Coronary artery (tissue), 2 donors: ENCODE measurements around the gene PDZK1.
A peak's percentile ranks its signal among the peaks of the same experiment; 100 is the strongest.
"Not testable (repeated sequence)": the region's sequence is repeated elsewhere in the genome, so short reads cannot be mapped to it uniquely, and the experiment has no call there.

ENCODE experiments used
- DNase-seq: peaks from one replicate; pipeline ENCODE4 v3.0.0-alpha.2; 2017; ENCODE audit warnings: low spot score
- H3K27ac ChIP-seq, 2 donors: fragments of 200-600 bp; sonication (generic); one replicate each; pipeline ENCODE4 v1.5.1; 2016 to 2019
- H3K4me3 ChIP-seq: fragments of 200-600 bp; sonication (generic); 2 replicates; pipeline ENCODE4 v1.5.1; 2016; ENCODE audit warnings: mild to moderate bottlenecking, moderate library complexity
- TF ChIP-seq, protein P1 (sequence below): fragments of 200-600 bp; sonication (generic); IDR thresholded peaks from one replicate; pipeline ENCODE4 v1.5.1; 2019; ENCODE audit warnings: antibody characterized with exemption

The PDZK1 gene

GRCh38 chr1:145730900-145731299, 23.7 kb upstream of the PDZK1 start:
- H3K27ac ChIP-seq, result no peak overlapping the region
- no peak overlapping the region for H3K4me3 ChIP-seq
- no peak for DNase-seq
- TF ChIP-seq, protein P1, sequence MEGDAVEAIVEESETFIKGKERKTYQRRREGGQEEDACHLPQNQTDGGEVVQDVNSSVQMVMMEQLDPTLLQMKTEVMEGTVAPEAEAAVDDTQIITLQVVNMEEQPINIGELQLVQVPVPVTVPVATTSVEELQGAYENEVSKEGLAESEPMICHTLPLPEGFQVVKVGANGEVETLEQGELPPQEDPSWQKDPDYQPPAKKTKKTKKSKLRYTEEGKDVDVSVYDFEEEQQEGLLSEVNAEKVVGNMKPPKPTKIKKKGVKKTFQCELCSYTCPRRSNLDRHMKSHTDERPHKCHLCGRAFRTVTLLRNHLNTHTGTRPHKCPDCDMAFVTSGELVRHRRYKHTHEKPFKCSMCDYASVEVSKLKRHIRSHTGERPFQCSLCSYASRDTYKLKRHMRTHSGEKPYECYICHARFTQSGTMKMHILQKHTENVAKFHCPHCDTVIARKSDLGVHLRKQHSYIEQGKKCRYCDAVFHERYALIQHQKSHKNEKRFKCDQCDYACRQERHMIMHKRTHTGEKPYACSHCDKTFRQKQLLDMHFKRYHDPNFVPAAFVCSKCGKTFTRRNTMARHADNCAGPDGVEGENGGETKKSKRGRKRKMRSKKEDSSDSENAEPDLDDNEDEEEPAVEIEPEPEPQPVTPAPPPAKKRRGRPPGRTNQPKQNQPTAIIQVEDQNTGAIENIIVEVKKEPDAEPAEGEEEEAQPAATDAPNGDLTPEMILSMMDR, result no peak

GRCh38 chr1:145730467-145730866, 23.3 kb upstream of the PDZK1 start:
- TF ChIP-seq, protein P1, result no peak

GRCh38 chr1:145729666-145730436, 22.7 kb upstream of the PDZK1 start:
- Histone ChIP-seq H3K27ac (no peak overlapping the region), H3K4me3 (no peak overlapping the region)
- TF ChIP-seq, protein P1, result no peak
- no peak for DNase-seq

More at GRCh38 chr1:145730467-145730866, 23.3 kb upstream of the PDZK1 start:
- H3K27ac ChIP-seq, result no peak overlapping the region
- DNase-seq, result no peak
- no peak overlapping the region for H3K4me3 ChIP-seq

DNA sequence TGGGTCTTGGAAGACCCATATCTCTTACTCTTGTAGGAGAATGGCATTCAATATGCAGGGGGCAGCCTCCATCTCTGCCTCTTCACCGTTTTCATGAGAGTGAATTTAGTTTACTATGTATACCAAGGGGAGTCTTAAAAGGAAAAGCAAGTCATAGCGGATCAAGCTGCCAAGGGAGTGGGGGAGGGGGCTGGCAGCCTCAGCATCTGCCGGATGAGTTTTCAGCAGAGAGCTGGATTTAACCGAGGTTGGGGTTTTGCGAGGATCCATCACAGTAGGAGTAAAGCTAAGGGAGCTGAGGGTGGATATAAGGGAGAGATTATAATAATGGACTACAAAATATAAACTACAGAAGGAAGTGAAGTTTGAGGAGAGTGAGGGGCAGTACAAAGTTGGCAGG, 22.0 kb upstream of the PDZK1 start:
- no peak overlapping the region for H3K4me3 ChIP-seq
- no peak overlapping the region for H3K27ac ChIP-seq
- TF ChIP-seq, protein P1, result no peak
- no peak for DNase-seq

DNA sequence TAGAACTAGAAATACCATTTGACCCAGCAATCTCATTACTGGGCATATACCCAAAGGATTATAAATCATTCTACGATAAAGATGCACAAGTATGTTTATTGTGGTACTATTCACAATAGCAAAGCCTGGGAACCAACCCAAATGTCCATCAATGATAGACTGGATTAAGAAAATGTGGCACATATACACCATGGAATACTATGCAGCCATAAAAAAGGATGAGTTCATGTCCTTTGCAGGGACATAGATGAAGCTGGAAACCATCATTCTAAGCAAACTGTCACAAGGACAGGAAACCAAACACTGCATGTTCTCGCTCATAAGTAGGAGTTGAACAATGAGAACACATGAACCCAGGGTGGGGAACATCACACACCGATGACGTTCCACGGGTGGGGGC, 19.0 kb upstream of the PDZK1 start:
- not testable (repeated sequence) for H3K4me3 ChIP-seq, DNase-seq, H3K27ac ChIP-seq

DNA sequence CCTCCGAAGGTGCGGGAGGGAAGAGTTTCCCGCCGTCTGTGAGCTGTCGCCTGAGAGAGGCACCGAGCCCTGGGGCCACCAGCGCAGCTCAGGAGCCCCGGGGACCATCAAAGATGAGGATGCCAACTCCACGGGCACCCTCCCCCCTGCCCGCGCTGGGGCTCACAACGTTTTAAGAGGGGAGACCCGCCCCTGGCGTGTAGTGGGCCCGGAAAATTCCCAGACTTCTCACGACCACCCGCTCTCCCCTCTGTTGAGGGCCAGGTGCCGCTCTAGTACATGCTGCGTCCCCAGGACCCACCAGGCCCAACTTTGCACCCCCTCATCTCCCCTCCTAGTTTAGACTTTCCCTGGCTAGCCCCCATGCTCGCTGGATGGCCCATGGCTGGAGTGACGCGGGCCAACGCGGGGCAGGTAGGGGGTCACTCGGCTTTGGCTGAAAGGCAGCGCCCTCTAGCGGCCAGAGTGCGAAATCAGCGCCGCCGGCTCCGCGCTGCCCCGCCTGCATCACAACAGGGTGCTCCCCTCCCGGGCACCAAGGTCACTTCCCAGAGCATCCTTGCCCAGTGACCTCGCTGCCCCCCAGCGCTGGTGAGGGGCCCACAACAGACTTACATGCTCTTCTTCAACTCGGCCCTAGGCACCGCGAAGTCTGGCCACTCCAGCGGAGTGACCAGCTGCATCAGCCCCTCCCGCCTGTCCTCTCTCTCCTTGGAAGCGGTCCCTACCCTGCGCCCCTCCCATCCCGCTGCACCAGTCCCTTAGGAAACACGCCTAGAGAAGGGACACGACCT, 13.9 kb upstream of the PDZK1 start:
- TF ChIP-seq, protein P1, result peak; percentile 95
- DNase-seq, result peak; percentile 81
- Histone ChIP-seq H3K4me3 (peak overlapping the region; percentile 65), H3K27ac (no peak overlapping the region)

GRCh38 chr1:145720556-145720877, 13.3 kb upstream of the PDZK1 start:
- no peak for DNase-seq
- peak overlapping the region; percentile 65 for H3K4me3 ChIP-seq
- no peak overlapping the region for H3K27ac ChIP-seq
- TF ChIP-seq, protein P1, result no peak
